Fibroblast of lung (primary cell): ENCODE data around the gene LMO1.

Experiments
- EZH2 ChIP-seq: IDR thresholded peaks from 2 replicates; pipeline ENCODE4 v1.5.1; 2012; ENCODE audit warnings: low read length, control low read depth, mild to moderate bottlenecking; ENCODE audit errors: missing control alignments
- TF ChIP-seq, protein P1 (sequence below), 2 donors: IDR thresholded peaks in 1 of 2; conservative IDR thresholded peaks in 1 of 2; 1 replicate in 1 of 2; 2 replicates in 1 of 2; pipeline ENCODE4 v1.5.1; 2011 to 2012; ENCODE audit warnings: low read length in 2 of 2, control low read depth in 1 of 2, inconsistent platforms in 1 of 2, low read depth in 1 of 2, mild to moderate bottlenecking in 1 of 2

DNA sequence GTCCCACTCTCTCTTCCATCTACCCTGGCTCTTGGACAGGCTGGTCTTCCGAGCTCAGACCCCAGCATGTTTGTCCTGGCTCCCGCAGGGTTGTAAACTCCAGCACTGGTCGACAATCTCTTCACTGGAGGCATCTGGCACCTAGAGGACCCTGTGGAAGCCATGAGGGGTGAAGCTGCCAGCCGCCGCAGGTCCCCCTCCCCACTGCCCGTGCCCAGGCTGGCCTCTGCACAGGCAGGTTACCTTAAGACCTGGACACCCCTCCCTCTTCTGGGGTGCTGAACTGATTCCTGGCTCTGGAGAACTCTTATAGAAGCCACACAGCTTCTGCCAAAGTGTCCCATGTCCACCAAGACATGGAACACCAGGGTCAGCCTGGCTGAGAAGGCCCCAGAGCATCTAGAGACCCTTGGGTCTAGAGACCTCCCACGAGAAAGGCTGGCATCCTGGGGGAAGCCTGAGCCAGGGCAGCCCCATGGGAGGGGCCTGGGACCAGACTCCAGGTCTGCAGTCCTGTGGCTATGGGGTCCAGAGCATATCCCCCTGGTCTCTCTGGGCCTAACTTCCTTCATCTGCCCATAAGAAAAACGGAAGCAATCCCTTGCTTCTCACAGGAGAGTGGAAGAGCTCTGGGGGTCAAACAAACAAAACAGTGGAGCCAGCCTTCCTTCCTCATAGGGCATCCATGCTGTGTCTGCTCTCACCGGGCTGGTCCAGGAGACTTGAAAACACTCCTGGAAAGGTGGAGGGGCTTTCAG, 30.6 kb downstream of the LMO1 start:
- TF ChIP-seq, protein P1, sequence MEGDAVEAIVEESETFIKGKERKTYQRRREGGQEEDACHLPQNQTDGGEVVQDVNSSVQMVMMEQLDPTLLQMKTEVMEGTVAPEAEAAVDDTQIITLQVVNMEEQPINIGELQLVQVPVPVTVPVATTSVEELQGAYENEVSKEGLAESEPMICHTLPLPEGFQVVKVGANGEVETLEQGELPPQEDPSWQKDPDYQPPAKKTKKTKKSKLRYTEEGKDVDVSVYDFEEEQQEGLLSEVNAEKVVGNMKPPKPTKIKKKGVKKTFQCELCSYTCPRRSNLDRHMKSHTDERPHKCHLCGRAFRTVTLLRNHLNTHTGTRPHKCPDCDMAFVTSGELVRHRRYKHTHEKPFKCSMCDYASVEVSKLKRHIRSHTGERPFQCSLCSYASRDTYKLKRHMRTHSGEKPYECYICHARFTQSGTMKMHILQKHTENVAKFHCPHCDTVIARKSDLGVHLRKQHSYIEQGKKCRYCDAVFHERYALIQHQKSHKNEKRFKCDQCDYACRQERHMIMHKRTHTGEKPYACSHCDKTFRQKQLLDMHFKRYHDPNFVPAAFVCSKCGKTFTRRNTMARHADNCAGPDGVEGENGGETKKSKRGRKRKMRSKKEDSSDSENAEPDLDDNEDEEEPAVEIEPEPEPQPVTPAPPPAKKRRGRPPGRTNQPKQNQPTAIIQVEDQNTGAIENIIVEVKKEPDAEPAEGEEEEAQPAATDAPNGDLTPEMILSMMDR (conservative IDR thresholded peaks at IDR 0.05 in 1 of 2, IDR thresholded peaks at IDR 0.05 in 1 of 2; ENCODE audit: low read depth in 1 of 2, low read length in 2 of 2), result no peak
- TF ChIP-seq EZH2, result no peak
